HG02759 (cell line): ENCODE measurements around the gene STX2.
A peak's percentile ranks its signal among the peaks of the same experiment; 100 is the strongest.

Experiments used
- ATAC-seq: cut with Tn5 transposase; IDR thresholded peaks from one replicate; pipeline ENCODE4 v1.9.1; 2021; ENCODE audit warnings: mild to moderate bottlenecking, moderate library complexity; ENCODE audit not compliant: unreplicated experiment

The STX2 gene

GRCh38 chr12:130831876-130832405, 7.1 kb downstream of the STX2 start:
- no peak for ATAC-seq

GRCh38 chr12:130831246-130831645, 7.8 kb downstream of the STX2 start:
- ATAC-seq: no peak

GRCh38 chr12:130830246-130830551, 8.9 kb downstream of the STX2 start:
- no peak for ATAC-seq

GRCh38 chr12:130829391-130830245, 9.4 kb downstream of the STX2 start:
- no peak for ATAC-seq

- ATAC-seq: no peak
Observed at GRCh38 chr12:130828895-130829294, 10.2 kb downstream of the STX2 start.

- no peak for ATAC-seq
Observed at GRCh38 chr12:130827432-130827831, 11.6 kb downstream of the STX2 start.

- no peak for ATAC-seq
Observed at GRCh38 chr12:130826151-130826801, 12.8 kb downstream of the STX2 start.

- ATAC-seq: no peak
Observed at GRCh38 chr12:130825771-130826150, 13.3 kb downstream of the STX2 start.

- ATAC-seq: no peak
Observed at GRCh38 chr12:130819681-130820080, 19.4 kb downstream of the STX2 start.

GRCh38 chr12:130818635-130819576, 20.1 kb downstream of the STX2 start:
- peak; percentile 88 for ATAC-seq

- no peak for ATAC-seq
Observed at GRCh38 chr12:130818272-130818634, 20.8 kb downstream of the STX2 start.

- no peak for ATAC-seq
Observed at GRCh38 chr12:130817804-130818203, 21.2 kb downstream of the STX2 start.

- no peak for ATAC-seq
Observed at GRCh38 chr12:130816097-130816496, 23.0 kb downstream of the STX2 start.

GRCh38 chr12:130815028-130815741, 23.9 kb downstream of the STX2 start:
- ATAC-seq: no peak

GRCh38 chr12:130813949-130814348, 25.1 kb downstream of the STX2 start:
- peak; percentile 44 for ATAC-seq

- no peak for ATAC-seq
Observed at GRCh38 chr12:130813436-130813835, 25.6 kb downstream of the STX2 start.

GRCh38 chr12:130809791-130810190, 29.3 kb downstream of the STX2 start:
- no peak for ATAC-seq

GRCh38 chr12:130807309-130807708, 31.7 kb downstream of the STX2 start:
- ATAC-seq: no peak

GRCh38 chr12:130806574-130806973, 32.5 kb downstream of the STX2 start:
- ATAC-seq: no peak

GRCh38 chr12:130805635-130806034, 33.4 kb downstream of the STX2 start:
- ATAC-seq: no peak

- ATAC-seq: no peak
Observed at GRCh38 chr12:130804216-130804615, 34.8 kb downstream of the STX2 start.
